K562 (cell line): Measurements from ENCODE around the gene PSMB7.

Experiments
- CREB1 ChIP-seq, 2 experiments: sonication (generic) in 1 of 2; formaldehyde crosslinking in 1 of 2; IDR thresholded peaks; 2 replicates each; pipeline versions ENCODE4 v1.6.1 to v1.8.0; 2012 to 2022; ENCODE audit warnings: inconsistent platforms in 1 of 2, mild to moderate bottlenecking in 1 of 2, missing genetic modification reagents in 1 of 2, moderate library complexity in 1 of 2
- MAFG ChIP-seq: fragments of 450-650 bp; conservative IDR thresholded peaks from 2 replicates; pipeline ENCODE4 v1.6.1; 2016; ENCODE audit warnings: missing genetic modification characterization, missing compliant biosample characterization
- NR2F6 ChIP-seq: fragments of 450-650 bp; formaldehyde crosslinking; IDR thresholded peaks from 2 replicates; pipeline ENCODE4 v1.4.0; 2020; ENCODE audit warnings: mild to moderate bottlenecking
- SIRT6 ChIP-seq: IDR thresholded peaks from one replicate; pipeline ENCODE4 v1.6.1; 2012; ENCODE audit warnings: low read depth, mild to moderate bottlenecking, control low read depth, inconsistent platforms, low read length, moderate library complexity
- TEAD2 ChIP-seq: fragments of 450-650 bp; IDR thresholded peaks from 2 replicates; pipeline ENCODE4 v1.6.1; 2016; ENCODE audit warnings: missing genetic modification characterization, control low read depth, missing compliant biosample characterization
- TOE1 ChIP-seq, 2 experiments: fragments of 450-650 bp in 1 of 2; sonication (generic) in 1 of 2; formaldehyde crosslinking in 1 of 2; IDR thresholded peaks; 2 replicates each; pipeline versions ENCODE4 v1.7.1 to v1.8.0; 2016 to 2022; ENCODE audit warnings: borderline replicate concordance in 2 of 2, mild to moderate bottlenecking in 2 of 2, antibody characterized with exemption in 1 of 2, inconsistent platforms in 1 of 2, low read depth in 1 of 2, missing genetic modification reagents in 1 of 2, moderate library complexity in 1 of 2
- ZC3H4 ChIP-seq: sonication (generic); formaldehyde crosslinking; IDR thresholded peaks from 2 replicates; pipeline ENCODE4 v1.9.0; 2021; ENCODE audit warnings: missing genetic modification reagents, borderline replicate concordance
- TF ChIP-seq, protein P1 (sequence below), 3 experiments: IDR thresholded peaks in 2 of 3; conservative IDR thresholded peaks in 1 of 3; 2 replicates each; pipeline ENCODE4 v1.5.1; 2011 to 2012; ENCODE audit warnings: low read length in 3 of 3, mild to moderate bottlenecking in 3 of 3, control low read depth in 2 of 3, improper control_type of control experiment in 1 of 3, inconsistent platforms in 1 of 3, low read depth in 1 of 3, mixed read lengths in 1 of 3, moderate library complexity in 1 of 3; ENCODE audit not compliant: insufficient read depth in 2 of 3
- TF ChIP-seq, protein P2 (sequence below): sonication (generic); formaldehyde crosslinking; IDR thresholded peaks from 2 replicates; pipeline ENCODE4 v1.8.1; 2023; ENCODE audit warnings: mild to moderate bottlenecking, missing genetic modification reagents
- TF ChIP-seq, protein P3 (sequence below): fragments of 250-450 bp; sonication (Bioruptor Pico); IDR thresholded peaks from 2 replicates; pipeline ENCODE4 v1.8.0; 2022; ENCODE audit warnings: inconsistent platforms
- TF ChIP-seq, protein P4 (sequence below): sonication (generic); formaldehyde crosslinking; IDR thresholded peaks from 2 replicates; pipeline ENCODE4 v1.8.0; 2022; ENCODE audit warnings: mild to moderate bottlenecking, missing genetic modification reagents, borderline replicate concordance
- TF ChIP-seq, protein P5 (sequence below): sonication (generic); formaldehyde crosslinking; IDR thresholded peaks from 2 replicates; pipeline ENCODE4 v1.5.0; 2020; ENCODE audit warnings: missing genetic modification reagents

DNA sequence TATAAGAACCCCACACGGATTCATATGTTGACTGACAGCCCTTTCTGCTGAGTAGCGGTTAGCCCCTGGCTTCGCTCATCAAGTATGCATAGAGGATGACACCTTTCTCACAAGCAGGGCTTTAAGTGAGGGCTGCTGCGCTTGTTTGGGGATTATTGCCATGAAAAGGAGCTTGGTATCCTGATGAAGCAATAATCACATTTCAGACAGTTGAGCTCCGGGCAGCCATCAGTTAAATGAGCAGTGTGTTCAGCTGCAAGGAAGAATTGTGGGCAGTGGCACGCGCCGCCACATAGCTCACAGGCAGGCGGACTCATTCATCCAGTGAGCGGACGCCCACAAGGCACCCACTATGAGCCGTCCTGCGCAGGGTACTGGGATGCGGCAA, 79.9 kb downstream of the PSMB7 start:
- TF ChIP-seq SIRT6 (no peak), ZC3H4 (CRISPR knock-in tag) (no peak), TEAD2 (tag) (no peak), TOE1 (IDR thresholded peaks at IDR 0.05; ENCODE audit: borderline replicate concordance) (no peak), TOE1 (CRISPR knock-in tag; IDR thresholded peaks at IDR 0.05; ENCODE audit: borderline replicate concordance, low read depth) (no peak), MAFG (no peak), NR2F6 (CRISPR knock-in tag) (no peak), CREB1 (IDR thresholded peaks at IDR 0.05) (no peak), CREB1 (CRISPR knock-in tag; IDR thresholded peaks at IDR 0.05) (no peak)
- TF ChIP-seq, protein P1, sequence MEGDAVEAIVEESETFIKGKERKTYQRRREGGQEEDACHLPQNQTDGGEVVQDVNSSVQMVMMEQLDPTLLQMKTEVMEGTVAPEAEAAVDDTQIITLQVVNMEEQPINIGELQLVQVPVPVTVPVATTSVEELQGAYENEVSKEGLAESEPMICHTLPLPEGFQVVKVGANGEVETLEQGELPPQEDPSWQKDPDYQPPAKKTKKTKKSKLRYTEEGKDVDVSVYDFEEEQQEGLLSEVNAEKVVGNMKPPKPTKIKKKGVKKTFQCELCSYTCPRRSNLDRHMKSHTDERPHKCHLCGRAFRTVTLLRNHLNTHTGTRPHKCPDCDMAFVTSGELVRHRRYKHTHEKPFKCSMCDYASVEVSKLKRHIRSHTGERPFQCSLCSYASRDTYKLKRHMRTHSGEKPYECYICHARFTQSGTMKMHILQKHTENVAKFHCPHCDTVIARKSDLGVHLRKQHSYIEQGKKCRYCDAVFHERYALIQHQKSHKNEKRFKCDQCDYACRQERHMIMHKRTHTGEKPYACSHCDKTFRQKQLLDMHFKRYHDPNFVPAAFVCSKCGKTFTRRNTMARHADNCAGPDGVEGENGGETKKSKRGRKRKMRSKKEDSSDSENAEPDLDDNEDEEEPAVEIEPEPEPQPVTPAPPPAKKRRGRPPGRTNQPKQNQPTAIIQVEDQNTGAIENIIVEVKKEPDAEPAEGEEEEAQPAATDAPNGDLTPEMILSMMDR (IDR thresholded peaks at IDR 0.05 in 2 of 3, conservative IDR thresholded peaks at IDR 0.05 in 1 of 3; ENCODE audit: insufficient read depth in 2 of 3, low read depth in 1 of 3, low read length in 3 of 3), result no peak
- TF ChIP-seq, protein P2, sequence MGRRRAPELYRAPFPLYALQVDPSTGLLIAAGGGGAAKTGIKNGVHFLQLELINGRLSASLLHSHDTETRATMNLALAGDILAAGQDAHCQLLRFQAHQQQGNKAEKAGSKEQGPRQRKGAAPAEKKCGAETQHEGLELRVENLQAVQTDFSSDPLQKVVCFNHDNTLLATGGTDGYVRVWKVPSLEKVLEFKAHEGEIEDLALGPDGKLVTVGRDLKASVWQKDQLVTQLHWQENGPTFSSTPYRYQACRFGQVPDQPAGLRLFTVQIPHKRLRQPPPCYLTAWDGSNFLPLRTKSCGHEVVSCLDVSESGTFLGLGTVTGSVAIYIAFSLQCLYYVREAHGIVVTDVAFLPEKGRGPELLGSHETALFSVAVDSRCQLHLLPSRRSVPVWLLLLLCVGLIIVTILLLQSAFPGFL (CRISPR knock-in tag), result no peak
- TF ChIP-seq, protein P3, sequence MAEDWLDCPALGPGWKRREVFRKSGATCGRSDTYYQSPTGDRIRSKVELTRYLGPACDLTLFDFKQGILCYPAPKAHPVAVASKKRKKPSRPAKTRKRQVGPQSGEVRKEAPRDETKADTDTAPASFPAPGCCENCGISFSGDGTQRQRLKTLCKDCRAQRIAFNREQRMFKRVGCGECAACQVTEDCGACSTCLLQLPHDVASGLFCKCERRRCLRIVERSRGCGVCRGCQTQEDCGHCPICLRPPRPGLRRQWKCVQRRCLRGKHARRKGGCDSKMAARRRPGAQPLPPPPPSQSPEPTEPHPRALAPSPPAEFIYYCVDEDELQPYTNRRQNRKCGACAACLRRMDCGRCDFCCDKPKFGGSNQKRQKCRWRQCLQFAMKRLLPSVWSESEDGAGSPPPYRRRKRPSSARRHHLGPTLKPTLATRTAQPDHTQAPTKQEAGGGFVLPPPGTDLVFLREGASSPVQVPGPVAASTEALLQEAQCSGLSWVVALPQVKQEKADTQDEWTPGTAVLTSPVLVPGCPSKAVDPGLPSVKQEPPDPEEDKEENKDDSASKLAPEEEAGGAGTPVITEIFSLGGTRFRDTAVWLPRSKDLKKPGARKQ (CRISPR knock-in tag), result no peak
- TF ChIP-seq, protein P4, sequence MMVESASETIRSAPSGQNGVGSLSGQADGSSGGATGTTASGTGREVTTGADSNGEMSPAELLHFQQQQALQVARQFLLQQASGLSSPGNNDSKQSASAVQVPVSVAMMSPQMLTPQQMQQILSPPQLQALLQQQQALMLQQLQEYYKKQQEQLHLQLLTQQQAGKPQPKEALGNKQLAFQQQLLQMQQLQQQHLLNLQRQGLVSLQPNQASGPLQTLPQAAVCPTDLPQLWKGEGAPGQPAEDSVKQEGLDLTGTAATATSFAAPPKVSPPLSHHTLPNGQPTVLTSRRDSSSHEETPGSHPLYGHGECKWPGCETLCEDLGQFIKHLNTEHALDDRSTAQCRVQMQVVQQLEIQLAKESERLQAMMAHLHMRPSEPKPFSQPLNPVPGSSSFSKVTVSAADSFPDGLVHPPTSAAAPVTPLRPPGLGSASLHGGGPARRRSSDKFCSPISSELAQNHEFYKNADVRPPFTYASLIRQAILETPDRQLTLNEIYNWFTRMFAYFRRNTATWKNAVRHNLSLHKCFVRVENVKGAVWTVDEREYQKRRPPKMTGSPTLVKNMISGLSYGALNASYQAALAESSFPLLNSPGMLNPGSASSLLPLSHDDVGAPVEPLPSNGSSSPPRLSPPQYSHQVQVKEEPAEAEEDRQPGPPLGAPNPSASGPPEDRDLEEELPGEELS (CRISPR knock-in tag), result no peak
- TF ChIP-seq, protein P5, sequence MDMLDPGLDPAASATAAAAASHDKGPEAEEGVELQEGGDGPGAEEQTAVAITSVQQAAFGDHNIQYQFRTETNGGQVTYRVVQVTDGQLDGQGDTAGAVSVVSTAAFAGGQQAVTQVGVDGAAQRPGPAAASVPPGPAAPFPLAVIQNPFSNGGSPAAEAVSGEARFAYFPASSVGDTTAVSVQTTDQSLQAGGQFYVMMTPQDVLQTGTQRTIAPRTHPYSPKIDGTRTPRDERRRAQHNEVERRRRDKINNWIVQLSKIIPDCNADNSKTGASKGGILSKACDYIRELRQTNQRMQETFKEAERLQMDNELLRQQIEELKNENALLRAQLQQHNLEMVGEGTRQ, result no peak
